Esophagus squamous epithelium (tissue), 4 donors: Measurements from ENCODE around the gene COL23A1.

Source experiments
- POLR2A ChIP-seq, 4 donors: fragments of 450-650 bp; IDR thresholded peaks; one replicate each; pipeline ENCODE4 v1.6.1; 2017; ENCODE audit warnings: antibody characterized with exemption in 4 of 4, mild to moderate bottlenecking in 4 of 4, moderate library complexity in 3 of 4
- TF ChIP-seq, protein P1 (sequence below), 6 experiments: fragments of 450-650 bp in 4 of 6; fragments of 200-600 bp in 2 of 6; sonication (generic) in 2 of 6; IDR thresholded peaks; one replicate each; pipeline ENCODE4 v1.5.1; 2016 to 2019; ENCODE audit warnings: antibody characterized with exemption in 6 of 6, mild to moderate bottlenecking in 4 of 6, moderate library complexity in 4 of 6

DNA sequence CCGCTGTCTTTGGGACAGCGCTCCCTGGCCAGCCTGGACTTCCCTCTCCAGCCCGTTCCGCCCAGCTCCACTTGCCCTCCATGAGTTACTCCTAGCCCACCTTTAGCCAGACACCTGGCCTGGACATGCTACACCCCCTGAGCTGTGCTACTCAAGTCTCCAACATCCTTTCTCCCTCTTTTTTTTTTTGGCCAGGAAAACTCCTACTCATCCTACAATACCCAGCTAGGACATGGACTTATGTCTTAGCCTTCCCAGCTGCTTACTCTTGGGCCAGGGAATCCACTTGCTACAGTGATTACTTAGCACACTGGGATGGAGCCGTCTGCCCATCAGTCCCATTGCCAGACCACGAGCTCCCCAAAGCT, 264.9 kb downstream of the COL23A1 start:
- TF ChIP-seq, protein P1, sequence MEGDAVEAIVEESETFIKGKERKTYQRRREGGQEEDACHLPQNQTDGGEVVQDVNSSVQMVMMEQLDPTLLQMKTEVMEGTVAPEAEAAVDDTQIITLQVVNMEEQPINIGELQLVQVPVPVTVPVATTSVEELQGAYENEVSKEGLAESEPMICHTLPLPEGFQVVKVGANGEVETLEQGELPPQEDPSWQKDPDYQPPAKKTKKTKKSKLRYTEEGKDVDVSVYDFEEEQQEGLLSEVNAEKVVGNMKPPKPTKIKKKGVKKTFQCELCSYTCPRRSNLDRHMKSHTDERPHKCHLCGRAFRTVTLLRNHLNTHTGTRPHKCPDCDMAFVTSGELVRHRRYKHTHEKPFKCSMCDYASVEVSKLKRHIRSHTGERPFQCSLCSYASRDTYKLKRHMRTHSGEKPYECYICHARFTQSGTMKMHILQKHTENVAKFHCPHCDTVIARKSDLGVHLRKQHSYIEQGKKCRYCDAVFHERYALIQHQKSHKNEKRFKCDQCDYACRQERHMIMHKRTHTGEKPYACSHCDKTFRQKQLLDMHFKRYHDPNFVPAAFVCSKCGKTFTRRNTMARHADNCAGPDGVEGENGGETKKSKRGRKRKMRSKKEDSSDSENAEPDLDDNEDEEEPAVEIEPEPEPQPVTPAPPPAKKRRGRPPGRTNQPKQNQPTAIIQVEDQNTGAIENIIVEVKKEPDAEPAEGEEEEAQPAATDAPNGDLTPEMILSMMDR (IDR thresholded peaks at IDR 0.05), result no peak
- no peak for TF ChIP-seq POLR2A (IDR thresholded peaks at IDR 0.05)
